GM21723 (cell line): ENCODE data around the gene TMEM254.
"Not testable (repeated sequence)": the region's sequence is repeated elsewhere in the genome, so short reads cannot be mapped to it uniquely, and the experiment has no call there.

Source experiments
- ATAC-seq: cut with Tn5 transposase; IDR thresholded peaks from one replicate; pipeline ENCODE4 v1.9.1; 2021; ENCODE audit warnings: mild to moderate bottlenecking, moderate library complexity; ENCODE audit not compliant: unreplicated experiment

The TMEM254 gene

GRCh38 chr10:80072584-80072983 is 5.9 kb upstream of the TMEM254 start:
- ATAC-seq: no peak

- ATAC-seq: no peak
Measured at GRCh38 chr10:80075781-80076180, 2.7 kb upstream of the TMEM254 start.

GRCh38 chr10:80077869-80078447 is 507 bp upstream of the TMEM254 start:
- no peak for ATAC-seq

GRCh38 chr10:80079312-80079719 is 851 bp downstream of the TMEM254 start:
- ATAC-seq: no peak

- ATAC-seq: no peak
Measured at GRCh38 chr10:80081026-80081425, 2.6 kb downstream of the TMEM254 start.

GRCh38 chr10:80081801-80082750 is 3.6 kb downstream of the TMEM254 start:
- ATAC-seq: no peak

GRCh38 chr10:80090121-80090520 is 11.7 kb downstream of the TMEM254 start:
- no peak for ATAC-seq

- no peak for ATAC-seq
Measured at GRCh38 chr10:80094231-80094630, 15.8 kb downstream of the TMEM254 start.

- not testable (repeated sequence) for ATAC-seq
Measured at GRCh38 chr10:80098272-80098671, 19.8 kb downstream of the TMEM254 start.

- not testable (repeated sequence) for ATAC-seq
Measured at GRCh38 chr10:80099295-80099694, 20.8 kb downstream of the TMEM254 start.

- no peak for ATAC-seq
Measured at GRCh38 chr10:80100116-80100515, 21.7 kb downstream of the TMEM254 start.

GRCh38 chr10:80100861-80101695 is 22.6 kb downstream of the TMEM254 start:
- ATAC-seq: no peak

GRCh38 chr10:80104066-80104926 is 25.8 kb downstream of the TMEM254 start:
- ATAC-seq: peak; percentile 60

GRCh38 chr10:80108576-80109239 is 30.2 kb downstream of the TMEM254 start:
- no peak for ATAC-seq

GRCh38 chr10:80110986-80111385 is 32.5 kb downstream of the TMEM254 start:
- ATAC-seq: no peak

- no peak for ATAC-seq
Measured at GRCh38 chr10:80118669-80119068, 40.2 kb downstream of the TMEM254 start.

GRCh38 chr10:80122110-80122710 is 43.7 kb downstream of the TMEM254 start:
- no peak for ATAC-seq

- no peak for ATAC-seq
Measured at GRCh38 chr10:80122746-80123145, 44.3 kb downstream of the TMEM254 start.

- ATAC-seq: no peak
Measured at GRCh38 chr10:80126876-80127275, 48.4 kb downstream of the TMEM254 start.
